Sigmoid colon (tissue), 4 donors: ENCODE data around the gene PDCD10.

Source experiments
- POLR2A ChIP-seq, 2 donors: fragments of 450-650 bp; IDR thresholded peaks; one replicate each; pipeline ENCODE4 v1.6.1; 2016; ENCODE audit warnings: antibody characterized with exemption in 2 of 2, mild to moderate bottlenecking in 2 of 2, moderate library complexity in 2 of 2
- POLR2AphosphoS5 ChIP-seq, 4 donors: sonication (generic); formaldehyde crosslinking; IDR thresholded peaks; one replicate each; pipeline ENCODE4 v1.6.1; 2017; ENCODE audit warnings: antibody characterized with exemption in 4 of 4
- TF ChIP-seq, protein P1 (sequence below), 4 experiments: fragments of 450-650 bp in 3 of 4; fragments of 200-600 bp in 1 of 4; IDR thresholded peaks; one replicate each; pipeline ENCODE4 v1.5.1; 2016 to 2019; ENCODE audit warnings: antibody characterized with exemption in 4 of 4, mild to moderate bottlenecking in 3 of 4, moderate library complexity in 2 of 4

DNA sequence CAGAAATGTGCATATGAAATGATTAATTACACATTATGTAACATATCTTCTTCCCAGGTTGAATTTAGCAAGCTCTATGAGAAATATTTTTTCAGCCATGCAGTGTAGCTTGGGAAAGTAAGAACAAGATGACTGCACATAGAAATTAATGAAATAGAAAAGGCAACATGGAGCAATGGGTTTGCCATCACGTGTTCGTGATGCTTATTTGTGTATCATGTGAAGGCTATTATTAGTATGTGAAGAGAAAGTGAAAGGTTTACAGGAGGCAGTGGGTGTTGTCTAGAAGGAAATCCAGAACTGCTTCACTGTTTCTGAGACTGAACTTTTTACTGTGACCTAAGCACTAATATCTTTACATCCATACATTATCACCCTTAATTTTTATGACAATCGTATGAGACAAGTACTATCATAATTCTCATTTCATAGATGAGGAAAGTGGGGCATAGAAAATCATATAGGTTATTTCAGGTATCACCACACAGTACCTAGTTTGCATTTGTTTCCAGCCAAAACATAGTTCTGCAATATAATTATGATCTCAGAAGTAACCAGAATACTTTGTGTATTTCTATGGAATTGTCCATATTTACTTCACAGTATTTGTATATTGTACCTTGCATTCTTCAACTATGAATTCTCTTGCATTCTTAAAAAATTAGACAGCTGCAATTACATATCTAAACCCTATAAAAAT lies 15.7 kb upstream of the PDCD10 start:
- no peak for TF ChIP-seq POLR2A (IDR thresholded peaks at IDR 0.05)
- TF ChIP-seq, protein P1, sequence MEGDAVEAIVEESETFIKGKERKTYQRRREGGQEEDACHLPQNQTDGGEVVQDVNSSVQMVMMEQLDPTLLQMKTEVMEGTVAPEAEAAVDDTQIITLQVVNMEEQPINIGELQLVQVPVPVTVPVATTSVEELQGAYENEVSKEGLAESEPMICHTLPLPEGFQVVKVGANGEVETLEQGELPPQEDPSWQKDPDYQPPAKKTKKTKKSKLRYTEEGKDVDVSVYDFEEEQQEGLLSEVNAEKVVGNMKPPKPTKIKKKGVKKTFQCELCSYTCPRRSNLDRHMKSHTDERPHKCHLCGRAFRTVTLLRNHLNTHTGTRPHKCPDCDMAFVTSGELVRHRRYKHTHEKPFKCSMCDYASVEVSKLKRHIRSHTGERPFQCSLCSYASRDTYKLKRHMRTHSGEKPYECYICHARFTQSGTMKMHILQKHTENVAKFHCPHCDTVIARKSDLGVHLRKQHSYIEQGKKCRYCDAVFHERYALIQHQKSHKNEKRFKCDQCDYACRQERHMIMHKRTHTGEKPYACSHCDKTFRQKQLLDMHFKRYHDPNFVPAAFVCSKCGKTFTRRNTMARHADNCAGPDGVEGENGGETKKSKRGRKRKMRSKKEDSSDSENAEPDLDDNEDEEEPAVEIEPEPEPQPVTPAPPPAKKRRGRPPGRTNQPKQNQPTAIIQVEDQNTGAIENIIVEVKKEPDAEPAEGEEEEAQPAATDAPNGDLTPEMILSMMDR (IDR thresholded peaks at IDR 0.05) = no peak
- no peak for TF ChIP-seq POLR2AphosphoS5 (IDR thresholded peaks at IDR 0.05)
